Measurements from ENCODE around the gene JSRP1.

DNA sequence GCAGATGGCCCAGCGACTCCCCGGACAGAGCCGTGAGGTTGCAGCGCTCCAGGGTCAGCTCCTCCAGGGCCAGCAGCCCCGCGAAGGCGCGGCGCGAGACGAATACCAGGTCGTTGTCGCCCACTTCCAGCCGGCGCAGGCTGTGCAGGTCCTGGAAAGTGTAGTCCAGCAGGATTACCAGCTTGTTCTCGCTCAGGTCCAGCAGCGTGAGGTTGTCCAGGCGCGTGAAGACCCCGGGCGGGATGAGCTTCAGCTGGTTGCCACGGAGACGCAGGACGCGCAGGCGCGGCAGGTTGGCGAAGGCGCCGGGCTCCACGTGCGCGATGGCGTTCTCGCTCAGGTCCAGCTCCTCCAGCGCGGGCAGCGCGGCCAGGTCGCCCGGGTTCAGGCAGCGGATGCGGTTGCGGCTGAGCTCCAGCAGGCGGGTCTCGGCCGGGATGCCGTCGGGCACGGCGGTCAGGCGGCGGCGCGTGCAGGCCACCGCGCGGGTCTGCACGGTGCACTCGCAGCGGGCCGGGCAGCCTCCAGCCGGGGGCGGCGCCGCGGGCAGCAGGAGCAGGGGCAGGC, 35.1 kb upstream of the JSRP1 start:
- TF ChIP-seq, protein P1, sequence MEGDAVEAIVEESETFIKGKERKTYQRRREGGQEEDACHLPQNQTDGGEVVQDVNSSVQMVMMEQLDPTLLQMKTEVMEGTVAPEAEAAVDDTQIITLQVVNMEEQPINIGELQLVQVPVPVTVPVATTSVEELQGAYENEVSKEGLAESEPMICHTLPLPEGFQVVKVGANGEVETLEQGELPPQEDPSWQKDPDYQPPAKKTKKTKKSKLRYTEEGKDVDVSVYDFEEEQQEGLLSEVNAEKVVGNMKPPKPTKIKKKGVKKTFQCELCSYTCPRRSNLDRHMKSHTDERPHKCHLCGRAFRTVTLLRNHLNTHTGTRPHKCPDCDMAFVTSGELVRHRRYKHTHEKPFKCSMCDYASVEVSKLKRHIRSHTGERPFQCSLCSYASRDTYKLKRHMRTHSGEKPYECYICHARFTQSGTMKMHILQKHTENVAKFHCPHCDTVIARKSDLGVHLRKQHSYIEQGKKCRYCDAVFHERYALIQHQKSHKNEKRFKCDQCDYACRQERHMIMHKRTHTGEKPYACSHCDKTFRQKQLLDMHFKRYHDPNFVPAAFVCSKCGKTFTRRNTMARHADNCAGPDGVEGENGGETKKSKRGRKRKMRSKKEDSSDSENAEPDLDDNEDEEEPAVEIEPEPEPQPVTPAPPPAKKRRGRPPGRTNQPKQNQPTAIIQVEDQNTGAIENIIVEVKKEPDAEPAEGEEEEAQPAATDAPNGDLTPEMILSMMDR (IDR thresholded peaks at IDR 0.05): no peak
- no peak for TF ChIP-seq POLR2A (IDR thresholded peaks at IDR 0.05)
